HG03103 (cell line): ENCODE results near the gene GTSF1L.

Experiments
- ATAC-seq: cut with Tn5 transposase; IDR thresholded peaks from one replicate; pipeline ENCODE4 v1.9.1; 2021; ENCODE audit warnings: low read depth; ENCODE audit not compliant: unreplicated experiment

The GTSF1L gene

GRCh38 chr20:43717616-43717995 is 9.2 kb downstream of the GTSF1L start:
- ATAC-seq = no peak

GRCh38 chr20:43716757-43717615 is 9.8 kb downstream of the GTSF1L start:
- no peak for ATAC-seq

- no peak for ATAC-seq
These were observed 10.7 kb downstream of the GTSF1L start for GRCh38 chr20:43716123-43716522.

GRCh38 chr20:43715511-43715910 is 11.3 kb downstream of the GTSF1L start:
- no peak for ATAC-seq

- ATAC-seq = no peak
These were observed 11.8 kb downstream of the GTSF1L start for GRCh38 chr20:43715044-43715443.

GRCh38 chr20:43711098-43711654 is 15.6 kb downstream of the GTSF1L start:
- no peak for ATAC-seq

GRCh38 chr20:43710370-43711044 is 16.3 kb downstream of the GTSF1L start:
- peak; percentile 64 for ATAC-seq

- no peak for ATAC-seq
These were observed 24.3 kb downstream of the GTSF1L start for GRCh38 chr20:43702502-43702901.

GRCh38 chr20:43700627-43701026 is 26.2 kb downstream of the GTSF1L start:
- ATAC-seq = no peak

- no peak for ATAC-seq
These were observed 26.7 kb downstream of the GTSF1L start for GRCh38 chr20:43699941-43700565.

GRCh38 chr20:43695571-43695970 is 31.2 kb downstream of the GTSF1L start:
- no peak for ATAC-seq

- no peak for ATAC-seq
These were observed 32.0 kb downstream of the GTSF1L start for GRCh38 chr20:43694763-43695162.

GRCh38 chr20:43691928-43692524 is 34.8 kb downstream of the GTSF1L start:
- ATAC-seq = peak; percentile 49

GRCh38 chr20:43690943-43691598 is 35.7 kb downstream of the GTSF1L start:
- no peak for ATAC-seq

GRCh38 chr20:43689165-43689564 is 37.6 kb downstream of the GTSF1L start:
- ATAC-seq = no peak

- ATAC-seq = no peak
These were observed 40.0 kb downstream of the GTSF1L start for GRCh38 chr20:43686820-43687219.

GRCh38 chr20:43682446-43682845 is 44.4 kb downstream of the GTSF1L start:
- ATAC-seq = peak; percentile 27

- ATAC-seq = peak; percentile 82
These were observed 44.8 kb downstream of the GTSF1L start for GRCh38 chr20:43681991-43682410.

GRCh38 chr20:43681468-43681942 is 45.3 kb downstream of the GTSF1L start:
- peak; percentile 15 for ATAC-seq

GRCh38 chr20:43680981-43681380 is 45.8 kb downstream of the GTSF1L start:
- ATAC-seq = no peak
